D341Med (cell line): ENCODE data around the gene TMEM266.

Source experiments
- DNase-seq: peaks from one replicate; pipeline ENCODE4 v3.0.0; 2012; ENCODE audit warnings: low spot score

Gene TMEM266

GRCh38 chr15:76184650-76185035 lies 124.9 kb downstream of the TMEM266 start:
- peak; percentile 66 for DNase-seq

GRCh38 chr15:76185716-76186115 lies 125.9 kb downstream of the TMEM266 start:
- DNase-seq: peak; percentile 71

- no peak for DNase-seq
These were observed 127.4 kb downstream of the TMEM266 start for GRCh38 chr15:76187163-76187562.

DNA sequence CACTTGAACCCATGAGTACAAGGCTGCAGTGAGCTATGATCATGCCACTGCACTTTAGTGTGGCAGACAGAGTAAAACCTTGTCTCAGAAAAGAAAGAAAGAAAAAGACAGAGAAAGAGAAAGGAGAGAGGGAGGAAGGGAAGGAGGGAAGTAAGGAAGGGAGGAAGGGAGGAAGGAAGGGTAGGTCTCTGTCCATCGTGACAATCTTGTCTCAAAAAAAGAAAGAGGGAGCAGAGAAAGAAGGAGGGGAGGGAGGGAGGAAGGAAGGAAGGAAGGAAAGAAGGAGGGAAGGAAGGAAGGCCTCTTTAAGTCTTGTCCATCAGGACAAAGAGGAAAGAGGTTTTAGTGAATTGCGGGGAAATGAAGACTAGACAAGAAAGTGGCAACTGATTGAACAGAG lies 129.3 kb downstream of the TMEM266 start:
- no peak for DNase-seq

- DNase-seq: no peak
These were observed 130.3 kb downstream of the TMEM266 start for GRCh38 chr15:76190070-76190564.

DNA sequence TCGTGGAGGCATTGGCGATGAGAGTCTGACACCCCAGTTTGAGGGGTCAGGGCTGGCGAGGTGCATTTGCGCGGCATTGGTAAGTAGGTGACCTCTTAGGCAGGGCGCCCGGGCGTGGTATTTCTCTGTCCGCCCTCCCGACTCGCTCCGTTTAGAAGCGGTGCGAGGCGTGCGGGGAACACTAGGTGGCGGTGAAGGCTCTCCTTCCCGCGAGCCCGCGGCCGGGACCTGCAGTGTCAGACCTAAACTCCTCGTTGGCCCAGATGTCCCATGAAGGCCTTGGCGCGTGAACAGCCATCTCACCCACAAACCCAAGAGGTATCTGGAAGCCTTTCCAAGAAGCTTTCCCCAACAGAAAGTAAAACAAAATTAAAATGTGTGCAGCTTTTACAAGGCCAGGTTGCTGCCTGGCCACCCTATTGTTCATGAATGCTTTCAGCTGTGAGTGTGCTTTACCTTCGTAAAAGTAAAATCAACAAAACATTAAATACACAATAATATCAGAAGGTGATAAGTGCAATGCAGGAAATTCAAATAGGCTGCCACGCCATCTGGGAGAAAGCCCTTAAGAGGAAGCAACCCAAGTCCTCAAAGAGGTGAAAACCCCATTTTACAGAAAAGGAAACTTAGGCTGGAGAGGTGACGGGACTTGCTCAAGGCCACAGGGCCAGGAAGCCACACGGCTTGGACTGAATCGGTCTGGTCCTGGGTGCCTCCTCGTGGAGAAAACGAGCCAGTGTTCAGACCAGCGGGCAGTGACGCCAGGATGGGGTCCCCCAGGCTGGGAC lies 131.2 kb downstream of the TMEM266 start:
- peak; percentile 93 for DNase-seq

DNA sequence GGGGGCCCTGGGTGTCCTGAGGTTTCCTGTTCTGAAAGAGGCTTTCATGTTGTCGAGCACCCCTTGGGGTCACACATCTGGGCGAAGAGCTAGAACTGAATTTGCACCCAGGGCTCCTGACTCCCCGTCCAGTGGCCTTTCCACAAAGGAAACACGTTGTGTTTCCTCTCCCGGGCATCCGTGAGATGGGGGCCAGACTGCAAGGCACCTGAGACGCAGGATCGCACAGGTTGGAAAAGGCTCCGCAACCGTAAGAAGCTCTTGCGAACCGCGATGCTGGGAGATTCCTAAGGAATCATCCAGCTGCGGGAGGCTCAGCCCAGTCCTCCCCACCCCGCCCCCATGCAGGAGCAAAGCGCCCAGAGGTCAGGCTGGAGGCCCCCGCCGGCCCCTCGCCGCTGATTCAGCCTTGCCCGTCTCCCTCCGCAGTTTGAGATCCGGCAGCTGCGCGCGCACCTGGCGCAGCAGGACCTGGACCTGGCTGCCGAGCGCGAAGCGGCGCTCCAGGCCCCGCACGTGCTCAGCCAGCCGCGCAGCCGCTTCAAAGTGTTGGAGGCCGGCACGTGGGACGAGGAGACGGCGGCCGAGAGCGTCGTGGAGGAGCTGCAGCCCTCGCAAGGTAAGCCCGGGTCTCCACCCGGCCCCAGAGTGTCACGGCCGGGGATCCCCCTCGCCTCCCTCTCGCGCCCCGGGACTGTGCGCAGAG lies 131.9 kb downstream of the TMEM266 start:
- DNase-seq: no peak

DNA sequence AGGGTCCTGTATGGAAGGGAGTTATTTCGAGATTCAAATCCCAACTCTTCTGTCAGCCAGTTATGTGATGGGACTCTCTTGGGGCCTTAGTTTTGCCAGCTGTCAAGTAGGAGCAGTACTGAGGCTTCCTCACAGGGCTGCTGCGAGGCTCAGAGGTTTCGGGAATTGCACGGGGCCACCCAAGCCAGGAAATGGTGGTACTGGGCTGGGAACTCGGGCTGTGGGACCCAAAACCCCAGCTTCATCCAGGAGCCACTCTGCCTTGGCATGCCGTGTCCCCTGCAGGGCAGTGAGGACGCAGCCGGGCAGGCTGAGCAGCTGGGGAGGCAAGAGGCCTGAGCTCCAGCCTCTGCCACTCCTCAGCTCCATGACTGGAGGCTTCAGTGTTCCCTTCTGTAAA lies 132.9 kb downstream of the TMEM266 start:
- DNase-seq: no peak

DNA sequence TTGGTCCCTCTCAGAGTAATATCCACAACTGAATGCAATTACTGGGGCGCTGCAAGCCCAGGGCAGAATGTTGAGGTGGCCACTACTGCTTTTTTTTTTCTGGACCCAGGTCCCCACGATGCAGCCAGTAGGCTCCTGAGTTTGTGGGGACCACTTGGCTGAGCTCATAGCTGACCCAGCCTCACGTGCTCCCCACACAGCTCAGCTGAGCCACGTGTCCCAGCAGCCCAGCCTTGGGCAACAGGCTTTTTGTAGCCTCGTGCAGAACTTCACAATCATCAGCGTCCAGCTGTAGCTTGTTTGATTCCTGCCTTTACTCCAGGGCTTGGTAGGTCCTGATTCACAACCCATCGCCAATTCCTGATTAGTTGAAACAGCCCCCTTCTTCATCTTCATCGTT lies 134.1 kb downstream of the TMEM266 start:
- DNase-seq: no peak

DNA sequence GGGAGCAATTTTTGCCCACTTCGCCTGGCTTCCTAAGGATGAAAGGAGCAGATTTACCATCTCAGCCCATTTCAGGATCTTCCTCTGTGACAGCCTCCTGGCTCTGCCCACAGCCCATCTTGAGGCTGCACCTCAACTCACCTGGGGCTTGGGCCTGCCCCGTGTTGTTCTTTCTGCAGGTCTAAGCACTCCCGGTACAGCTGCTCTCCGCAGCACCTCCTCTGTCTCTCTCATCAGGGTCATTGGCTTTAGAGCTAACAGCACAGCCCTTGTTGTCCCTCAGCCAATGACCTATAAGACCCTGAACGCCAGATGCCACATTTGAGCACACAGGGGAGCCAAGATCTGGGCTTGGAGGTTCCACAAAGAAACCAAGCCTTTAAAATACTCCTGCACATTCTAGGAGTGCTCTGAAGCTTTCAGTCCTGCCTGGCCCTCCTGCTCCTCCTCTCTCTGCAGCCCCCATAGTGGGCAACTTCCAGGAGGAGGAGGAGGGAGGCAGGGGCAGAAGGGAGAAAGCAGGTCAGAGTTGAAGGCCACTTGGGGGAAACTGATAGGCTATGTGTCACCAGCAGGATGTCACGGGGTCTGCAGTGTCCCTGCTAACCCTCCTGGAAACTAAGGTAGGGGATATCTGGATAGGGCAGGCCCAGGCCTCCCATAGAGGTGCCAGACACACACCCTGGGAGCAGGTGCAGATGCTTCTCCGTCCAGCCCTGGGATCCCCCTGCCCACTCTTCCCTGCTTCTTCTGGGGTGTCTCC lies 135.9 kb downstream of the TMEM266 start:
- no peak for DNase-seq

DNA sequence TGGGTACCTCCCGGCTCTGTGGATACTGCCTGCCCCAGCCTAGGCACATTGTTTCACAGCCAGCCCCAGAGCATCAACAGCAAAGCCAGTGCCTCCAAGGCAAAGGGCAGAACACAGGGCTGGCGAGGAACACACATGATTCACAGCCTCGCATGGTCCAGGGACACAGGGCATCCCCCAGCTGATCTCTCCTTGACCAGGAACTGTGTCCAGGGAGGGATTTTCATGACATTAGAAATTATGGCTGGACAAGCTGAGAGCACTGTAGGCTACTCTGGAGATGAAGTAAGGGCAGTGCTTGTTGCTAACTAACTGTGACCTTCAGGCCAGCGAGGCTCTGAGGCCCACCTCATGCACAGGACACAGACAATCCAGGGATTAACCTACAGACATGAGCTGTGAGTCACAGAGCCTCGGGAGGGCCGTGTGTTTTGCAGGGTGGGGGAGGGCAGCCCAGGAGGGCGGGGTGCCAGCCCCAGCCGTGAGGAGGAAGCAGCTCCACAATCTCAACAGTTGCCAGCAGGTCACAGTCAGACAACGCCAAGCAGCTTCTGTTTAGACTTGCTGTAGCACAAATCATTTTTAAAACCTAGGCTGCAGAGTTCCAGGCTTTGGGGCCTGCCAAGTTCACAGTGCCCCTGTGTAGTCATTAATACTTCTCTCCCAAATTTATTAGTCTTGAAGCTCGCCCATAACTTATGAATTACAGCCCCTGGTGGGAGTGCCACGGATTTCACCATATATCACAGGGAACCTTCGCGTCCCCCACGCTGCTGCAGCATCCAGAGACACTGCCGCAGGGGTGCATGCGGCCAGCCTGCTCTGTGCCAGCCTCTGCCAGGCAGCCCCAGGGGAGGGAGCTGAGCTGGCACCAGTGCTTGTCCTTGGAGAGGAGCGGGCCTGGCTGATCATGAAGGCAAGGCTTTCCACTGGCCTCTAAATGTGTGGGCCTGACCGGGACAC lies 136.8 kb downstream of the TMEM266 start:
- peak; percentile 66 for DNase-seq

DNA sequence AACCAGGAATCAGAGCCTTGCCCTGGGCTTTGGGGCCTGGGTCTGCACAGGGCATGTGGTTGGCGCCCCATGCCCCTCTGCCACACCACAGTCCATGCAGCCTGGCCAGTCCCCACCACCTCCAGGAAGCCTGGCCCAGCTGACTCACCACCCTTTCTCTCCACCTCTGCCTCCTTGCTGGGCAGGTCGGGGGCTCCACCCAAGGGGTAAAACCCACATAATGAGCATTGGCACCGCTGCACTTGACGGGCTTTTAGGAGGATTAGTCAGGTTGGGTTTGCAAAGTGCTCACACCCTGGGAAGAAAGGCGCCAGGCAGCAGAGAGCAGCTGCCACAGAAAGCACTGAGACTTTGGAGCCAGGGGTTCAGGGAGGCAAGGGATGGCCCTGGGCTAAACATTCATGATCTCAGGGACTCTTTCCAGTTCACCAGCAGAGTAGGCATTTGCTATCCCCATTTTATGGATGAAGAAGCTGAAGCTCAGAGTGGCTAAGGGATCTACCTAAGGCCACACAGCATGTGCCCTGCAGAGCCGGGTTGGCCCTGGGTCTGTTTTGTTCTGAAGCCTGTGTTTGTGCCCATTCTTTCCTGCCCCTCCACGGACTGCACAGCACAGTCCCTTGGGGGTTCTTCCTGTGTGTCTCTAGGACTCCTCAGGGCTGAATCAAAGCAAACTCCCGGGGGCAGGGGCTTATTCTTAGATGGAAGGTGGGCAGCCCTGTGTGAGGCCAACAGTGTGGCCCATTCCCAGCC lies 138.1 kb downstream of the TMEM266 start:
- peak; percentile 71 for DNase-seq

DNA sequence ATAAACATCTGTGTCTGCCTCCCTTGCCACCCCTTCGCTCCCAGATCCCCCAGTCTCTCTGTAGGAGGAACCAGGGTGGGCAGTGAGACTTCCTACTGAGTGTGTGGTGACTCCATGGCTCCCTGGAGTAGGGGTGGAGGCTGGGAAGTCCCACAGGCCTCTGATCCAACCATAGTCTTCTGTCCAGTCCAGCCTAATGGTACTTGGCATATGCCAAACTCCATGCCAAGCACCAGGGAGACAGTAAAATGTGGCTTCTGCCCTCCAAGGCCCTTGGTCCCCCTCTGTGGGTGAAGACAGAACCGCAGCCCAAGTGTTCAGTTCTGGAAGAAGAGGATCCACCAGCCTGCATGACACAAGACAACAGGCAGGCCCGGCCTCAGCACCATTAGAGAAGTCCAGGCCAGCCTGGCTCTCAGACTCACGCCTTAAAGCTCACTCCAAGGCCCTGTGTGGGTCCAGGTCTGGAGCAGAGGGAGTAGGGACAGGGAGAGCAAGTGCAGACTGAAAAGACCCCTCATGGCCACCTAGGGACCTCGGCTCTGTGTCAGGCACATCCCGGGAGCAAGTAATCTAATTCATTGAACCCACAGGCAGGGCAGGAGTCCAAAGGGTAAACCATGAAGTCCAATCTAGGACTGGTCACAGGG lies 138.8 kb downstream of the TMEM266 start:
- DNase-seq: no peak

DNA sequence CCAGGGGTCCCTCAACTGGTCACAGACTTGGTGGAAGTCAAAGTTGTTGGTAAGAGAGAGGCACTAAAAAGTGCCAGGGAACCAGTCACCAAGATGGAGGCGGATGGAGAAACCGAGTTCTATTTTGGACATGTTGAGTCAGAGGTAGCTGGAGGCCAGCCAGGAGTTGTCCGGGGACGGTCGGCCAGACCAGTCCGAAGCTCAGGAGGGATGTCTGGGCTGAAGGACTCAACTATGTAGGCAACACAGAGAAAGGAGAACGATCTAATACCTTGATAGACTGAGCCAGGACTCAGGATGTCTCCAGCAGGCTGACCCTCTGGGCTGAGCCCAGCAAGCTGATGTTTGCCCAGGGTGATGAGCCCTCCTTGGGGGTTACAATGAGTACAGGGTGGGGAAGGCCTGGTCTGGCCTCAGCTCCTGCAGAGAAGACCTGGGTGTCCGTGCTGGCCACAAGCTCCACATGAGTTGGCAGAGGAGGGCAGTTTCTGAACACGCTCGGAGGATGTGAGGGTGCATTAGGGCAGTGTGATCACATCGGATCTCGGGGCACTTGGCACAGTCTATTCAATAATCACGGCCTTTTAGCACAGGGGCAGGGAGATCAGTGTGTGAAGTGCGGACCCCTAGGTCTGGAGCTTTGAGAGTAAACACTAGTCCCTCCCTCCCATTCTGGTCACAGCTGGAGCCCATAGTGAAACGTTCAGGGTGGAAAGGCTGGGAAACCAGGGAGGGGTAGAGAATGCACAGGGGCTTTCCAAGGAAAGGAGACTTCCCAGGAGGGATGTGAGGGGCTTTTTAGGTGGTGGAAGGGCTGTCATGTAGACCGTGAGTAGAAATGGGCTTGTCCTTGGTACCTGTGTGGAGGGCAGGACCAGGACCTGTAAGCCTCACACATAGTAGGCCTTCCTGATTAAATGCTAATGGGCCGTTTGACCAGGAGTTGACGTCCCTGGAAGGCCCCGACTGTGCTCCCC lies 139.6 kb downstream of the TMEM266 start:
- no peak for DNase-seq

GRCh38 chr15:76200083-76200465 lies 140.3 kb downstream of the TMEM266 start:
- DNase-seq: no peak

DNA sequence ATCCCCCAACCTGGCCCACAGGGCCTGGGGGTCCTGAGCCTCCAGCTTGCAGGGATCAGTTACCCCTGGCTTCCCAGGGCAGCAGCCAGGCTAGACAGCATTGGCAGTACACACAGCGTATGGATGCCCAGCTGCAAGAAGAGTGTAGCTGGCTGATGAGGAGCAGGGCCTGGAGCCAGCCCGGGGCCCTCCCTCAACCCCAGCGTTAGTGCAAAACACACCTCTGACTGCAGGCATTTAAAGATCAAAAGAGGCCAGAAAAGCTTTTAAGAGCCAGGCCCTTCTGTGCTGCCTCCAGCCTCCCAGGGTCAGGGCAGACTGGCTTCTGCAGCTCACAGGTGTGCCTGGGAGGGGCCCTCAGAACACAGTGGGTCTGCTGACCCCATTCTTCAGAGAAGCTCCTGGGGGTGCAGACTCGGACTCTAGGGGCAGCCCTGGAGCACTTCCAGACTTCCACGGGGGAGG lies 140.9 kb downstream of the TMEM266 start:
- DNase-seq: no peak

DNA sequence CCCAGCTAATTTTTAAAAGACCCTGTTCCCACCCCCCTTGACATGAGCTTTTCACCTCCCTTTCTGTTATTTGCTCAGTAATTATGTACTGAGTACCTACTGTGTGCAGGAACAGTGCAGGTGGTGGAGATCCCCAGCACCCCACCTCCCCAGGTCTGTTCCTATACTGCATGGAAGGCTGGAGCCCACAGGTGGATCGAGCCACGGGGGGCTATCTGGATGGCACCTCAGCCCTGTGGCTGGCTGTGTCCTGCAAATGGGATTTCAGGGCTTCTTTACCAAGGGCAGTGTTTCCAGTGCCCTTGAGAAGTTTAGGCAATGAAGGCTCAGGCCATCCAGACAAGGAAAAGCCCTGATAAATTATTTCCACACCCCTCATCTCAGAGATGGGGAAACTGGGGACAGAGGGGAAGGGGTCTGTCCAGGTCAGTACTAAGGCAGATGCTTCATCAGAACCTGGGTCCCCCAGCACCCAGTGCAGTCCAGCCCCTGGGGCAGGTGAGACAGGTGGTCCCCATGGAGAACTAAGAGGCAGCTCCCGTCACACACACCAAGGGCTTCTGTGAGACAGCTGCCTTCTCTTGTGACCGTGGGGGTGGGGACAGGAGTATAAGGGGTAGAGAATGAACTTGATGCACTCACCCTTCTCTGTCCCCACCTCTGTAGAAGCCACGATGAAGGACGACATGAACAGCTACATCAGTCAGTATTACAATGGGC lies 141.9 kb downstream of the TMEM266 start:
- no peak for DNase-seq
